ENCODE results near the gene PPEF2.

PPEF2 gene

DNA sequence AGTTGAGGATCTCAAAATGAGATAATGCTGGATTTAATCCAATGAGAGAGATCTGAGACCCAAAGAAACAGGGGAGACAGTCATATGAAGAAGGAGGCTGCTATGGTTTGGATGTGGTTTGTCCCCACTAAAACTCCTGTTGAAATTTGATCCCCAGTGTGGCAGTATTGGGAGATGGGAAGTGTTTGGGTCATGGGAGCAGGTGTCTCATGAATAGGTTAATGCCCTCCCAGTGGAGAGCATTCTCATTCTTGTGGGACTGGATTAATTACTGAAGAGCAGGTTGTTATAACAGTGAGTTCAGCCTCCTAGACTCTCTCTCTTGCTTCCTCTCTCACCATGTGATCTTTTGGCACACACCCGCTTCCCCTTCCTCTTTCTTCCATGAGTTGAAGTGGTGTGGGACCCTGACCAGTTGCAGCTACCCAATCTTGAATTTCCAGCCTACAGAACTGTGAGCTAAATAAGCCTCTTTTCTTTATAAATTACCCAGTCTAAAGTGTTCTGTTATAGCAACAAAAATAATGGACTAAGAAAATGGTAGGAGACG, 70.3 kb downstream of the PPEF2 start:
- peak; percentile 74 for DNase-seq

DNA sequence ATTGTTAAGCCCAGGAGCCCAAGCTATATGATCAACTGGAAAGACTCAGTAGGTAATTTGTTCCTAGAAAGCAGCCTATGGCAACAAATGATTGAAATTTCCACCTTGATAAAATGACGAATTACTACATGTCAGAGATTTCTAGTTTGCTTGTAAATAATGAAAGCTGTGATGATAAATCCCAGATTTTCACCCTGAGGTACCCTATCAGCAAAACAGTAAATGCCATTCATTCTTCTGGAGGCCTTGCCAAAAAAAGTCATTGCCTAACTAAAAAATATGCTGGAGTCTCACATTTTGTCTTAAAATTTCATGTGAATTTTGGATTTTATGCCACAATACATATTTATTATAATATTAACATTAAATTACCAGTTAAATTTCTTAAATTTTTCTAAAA, 71.3 kb downstream of the PPEF2 start:
- no peak for DNase-seq

DNA sequence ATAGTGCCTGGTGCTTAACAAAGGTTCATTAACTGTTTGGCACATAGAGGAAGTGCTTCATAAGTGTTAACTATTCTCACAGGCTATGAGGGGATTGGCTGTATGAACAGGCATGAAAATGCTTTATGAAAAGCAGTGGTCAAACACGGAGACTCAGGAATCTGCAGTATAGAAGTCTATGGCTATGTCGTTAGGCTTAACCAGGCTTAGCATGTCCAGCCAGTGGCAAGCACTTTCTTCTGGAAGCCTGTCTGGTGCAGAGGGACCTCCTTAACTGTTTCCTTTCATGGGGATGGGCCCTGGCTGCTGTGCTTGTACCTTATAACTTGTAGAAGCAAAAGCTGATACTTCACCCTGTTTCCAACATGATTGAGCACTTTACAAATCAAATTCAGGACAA, 78.4 kb downstream of the PPEF2 start:
- no peak for DNase-seq

DNA sequence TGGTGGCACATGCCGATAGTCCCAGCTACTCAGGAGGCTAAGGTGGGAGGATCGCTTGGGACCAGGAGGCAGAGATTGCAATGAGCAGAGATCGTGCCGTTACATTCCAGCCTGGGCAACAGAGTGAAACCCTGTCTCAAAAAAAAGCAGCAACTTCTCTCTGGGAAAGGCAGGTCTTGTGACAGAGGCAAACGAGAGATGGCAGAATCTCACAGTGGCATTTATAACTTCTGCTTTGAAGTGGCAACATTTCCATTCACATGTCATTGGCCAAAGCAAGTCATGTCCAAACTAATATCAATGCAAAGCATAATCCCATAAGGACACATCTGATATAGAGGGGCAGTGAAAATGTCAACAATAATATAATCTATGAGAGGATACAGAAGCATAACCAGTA, 79.8 kb downstream of the PPEF2 start:
- DNase-seq, result no peak

DNA sequence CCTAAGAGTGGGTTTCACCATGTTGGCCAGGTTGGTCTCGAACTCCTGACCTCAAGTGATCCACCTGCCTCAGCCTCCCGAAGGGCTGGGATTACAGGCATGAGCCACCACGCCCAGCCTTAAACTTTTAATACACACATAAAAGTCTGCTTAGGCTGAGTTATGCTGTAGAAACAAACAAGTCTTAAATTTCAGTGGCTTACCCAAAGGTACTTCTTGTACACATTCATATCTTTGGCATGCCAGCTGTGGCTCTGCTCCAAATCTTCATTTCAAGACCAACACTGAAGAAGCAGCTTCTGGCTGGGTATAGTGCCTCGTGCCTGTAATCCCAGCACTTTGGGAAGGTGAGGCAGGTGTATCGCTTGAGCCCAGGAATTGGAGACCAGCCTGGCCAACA, 80.3 kb downstream of the PPEF2 start:
- DNase-seq, result no peak

DNA sequence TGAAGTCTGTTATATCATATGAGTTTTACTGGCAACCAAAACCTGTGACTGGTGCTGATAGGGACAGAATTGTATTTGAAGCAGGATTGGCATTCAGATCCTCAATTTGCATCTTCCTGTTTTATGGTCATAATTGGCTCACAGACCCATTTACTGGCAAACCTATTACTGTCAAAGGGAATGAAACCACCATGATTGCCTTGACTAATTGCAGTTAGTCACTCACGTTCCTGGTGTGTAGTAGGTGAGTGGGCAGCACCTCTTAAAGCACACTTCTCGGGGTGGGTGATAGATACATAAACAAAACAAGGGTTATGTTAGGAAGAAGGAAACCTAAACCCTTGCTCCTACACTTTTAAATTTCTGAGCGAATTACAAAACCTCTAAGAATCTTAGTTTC, 81.0 kb downstream of the PPEF2 start:
- DNase-seq, result no peak

DNA sequence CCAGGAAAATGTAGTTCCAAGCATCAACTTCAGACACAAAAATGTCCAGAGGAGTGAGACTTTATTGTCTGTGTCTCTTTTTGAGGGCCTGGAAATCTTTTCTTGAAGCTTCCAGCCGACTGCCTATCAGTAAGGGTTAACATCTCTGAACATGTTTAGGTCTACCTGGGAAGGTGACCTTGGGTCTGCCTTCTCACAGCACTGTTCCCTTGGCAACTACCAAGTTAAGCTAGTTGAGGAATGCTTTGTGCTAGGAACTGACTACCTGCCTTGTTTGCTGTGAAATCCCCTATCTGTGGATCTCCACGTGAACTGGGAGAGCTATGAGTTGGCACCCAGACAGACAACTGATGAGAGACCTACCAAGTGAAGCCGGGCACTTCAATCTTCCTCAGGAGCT, 81.6 kb downstream of the PPEF2 start:
- DNase-seq, result no peak

DNA sequence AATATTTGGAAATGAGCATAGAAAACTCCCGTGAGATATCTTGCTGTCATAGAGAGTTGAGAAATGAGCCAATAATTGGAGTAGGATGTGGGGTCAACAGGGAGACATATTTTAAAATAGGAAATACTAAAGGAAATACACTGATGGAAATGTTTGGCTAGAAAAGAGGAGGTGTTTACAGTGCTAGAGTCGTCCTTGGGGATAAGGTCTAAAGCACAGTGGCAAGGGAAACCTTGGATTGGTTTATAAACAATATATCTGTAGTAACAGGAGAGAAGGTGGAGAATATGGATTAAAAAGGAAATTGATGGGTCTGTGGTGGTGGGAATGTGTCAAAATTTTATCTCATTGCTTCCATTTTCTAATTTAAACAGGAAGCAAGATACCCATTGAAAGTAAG, 82.1 kb downstream of the PPEF2 start:
- no peak for DNase-seq

DNA sequence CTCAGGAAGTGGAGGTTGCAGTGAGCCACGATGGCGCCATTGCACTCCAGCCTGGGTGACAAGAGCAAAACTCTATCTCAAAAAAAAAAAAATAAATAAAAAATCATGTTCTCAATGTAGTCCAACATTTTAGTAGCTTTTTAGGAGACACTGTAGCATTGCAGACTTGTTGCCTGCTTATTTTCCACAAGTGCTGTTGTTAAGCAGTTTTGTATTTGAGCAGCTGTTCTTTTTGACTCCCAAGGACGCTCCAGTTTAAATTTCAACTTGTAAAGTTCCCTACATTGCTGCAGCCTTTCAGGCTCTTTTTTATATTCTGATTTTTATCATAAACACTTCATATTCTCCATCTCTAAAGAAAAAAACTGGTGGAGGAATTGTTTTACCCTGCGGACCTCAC, 83.1 kb downstream of the PPEF2 start:
- no peak for DNase-seq

DNA sequence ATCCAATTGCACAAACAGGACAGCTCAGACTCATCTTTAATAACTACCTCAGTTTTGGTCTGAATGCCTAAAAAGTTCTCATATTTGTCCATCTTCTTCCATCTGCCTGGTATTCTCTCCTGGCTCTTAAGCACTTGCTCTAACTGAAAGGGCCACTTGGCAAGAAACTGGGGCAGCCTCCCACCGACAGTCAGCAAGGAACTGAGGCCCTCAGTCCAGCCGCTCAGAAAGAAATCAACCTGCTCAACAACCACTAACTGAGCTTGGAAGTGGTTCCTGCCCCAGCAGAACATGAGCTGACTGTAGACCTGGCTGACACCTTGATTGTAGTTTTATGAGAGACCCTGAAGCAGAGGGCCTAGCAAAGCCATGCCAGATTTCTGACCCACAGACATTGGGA, 84.4 kb downstream of the PPEF2 start:
- DNase-seq, result no peak

All from MV-4-11 (cell line).